Astrocyte (in vitro differentiated cells and primary cell): Measurements from ENCODE around the gene ARSK. TPM values are rescaled to one million over a fixed set of nuclear protein-coding genes. Genes with fewer than 3 reads are reported as not detected.
A peak's percentile ranks its signal among the peaks of the same experiment; 100 is the strongest.

Source experiments
- DNase-seq: peaks from one replicate; pipeline ENCODE4 v3.0.0-alpha.2; 2010; ENCODE audit warnings: low read depth
- FAIRE-seq: peaks from 2 replicates; lab custom pipeline; 2011; peaks lifted over from hg19 to GRCh38; lab: Jason Lieb, UNC
- H2AFZ ChIP-seq: 2 replicates; pipeline ENCODE4 v1.6.0; 2012; ENCODE audit warnings: low read depth, low read length, inconsistent platforms
- H3K27ac ChIP-seq: 2 replicates; pipeline ENCODE4 v1.5.1; 2011; ENCODE audit warnings: low read depth, low read length, inconsistent platforms
- H3K27me3 ChIP-seq: 2 replicates; pipeline ENCODE4 v1.6.0; 2011; ENCODE audit warnings: low read length, inconsistent platforms; ENCODE audit not compliant: insufficient read depth
- H3K36me3 ChIP-seq: 2 replicates; pipeline ENCODE4 v1.5.1; 2011; ENCODE audit warnings: low read length, inconsistent platforms; ENCODE audit not compliant: insufficient read depth
- H3K4me1 ChIP-seq: 2 replicates; pipeline ENCODE4 v1.5.1; 2011; ENCODE audit warnings: low read length, inconsistent platforms; ENCODE audit not compliant: insufficient read depth
- H3K4me2 ChIP-seq: 2 replicates; pipeline ENCODE4 v1.6.0; 2012; ENCODE audit warnings: low read length, inconsistent platforms
- H3K4me3 ChIP-seq: 2 replicates; pipeline ENCODE4 v1.5.1; 2011; ENCODE audit warnings: low read depth, mild to moderate bottlenecking, low read length, inconsistent platforms; ENCODE audit not compliant: insufficient read depth
- H3K79me2 ChIP-seq: 2 replicates; pipeline ENCODE4 v1.6.0; 2012; ENCODE audit warnings: mild to moderate bottlenecking, low read length, inconsistent platforms; ENCODE audit not compliant: insufficient read depth
- H3K9ac ChIP-seq: 2 replicates; pipeline ENCODE4 v1.6.0; 2012; ENCODE audit warnings: mild to moderate bottlenecking, low read length, inconsistent platforms
- H3K9me3 ChIP-seq: 2 replicates; pipeline ENCODE4 v1.5.1; 2012; ENCODE audit warnings: low read depth, mild to moderate bottlenecking, low read length, inconsistent platforms; ENCODE audit not compliant: insufficient read depth
- H4K20me1 ChIP-seq: 2 replicates; pipeline ENCODE4 v1.6.0; 2012; ENCODE audit warnings: low read length, inconsistent platforms; ENCODE audit not compliant: insufficient read depth
- H3K27ac Mint-ChIP-seq: one replicate; pipeline ENCODE4 v1.8.0; 2021; ENCODE audit warnings: mild to moderate bottlenecking, mixed read lengths; ENCODE audit not compliant: unreplicated experiment
- H3K27me3 Mint-ChIP-seq: one replicate; pipeline ENCODE4 v1.8.0; 2021; ENCODE audit warnings: low read depth, mixed read lengths; ENCODE audit not compliant: unreplicated experiment
- H3K36me3 Mint-ChIP-seq: one replicate; pipeline ENCODE4 v1.8.0; 2021; ENCODE audit warnings: low read depth, mixed read lengths; ENCODE audit not compliant: unreplicated experiment
- H3K4me1 Mint-ChIP-seq: one replicate; pipeline ENCODE4 v1.8.0; 2021; ENCODE audit warnings: low read depth, mixed read lengths; ENCODE audit not compliant: unreplicated experiment
- H3K4me3 Mint-ChIP-seq: one replicate; pipeline ENCODE4 v1.8.0; 2021; ENCODE audit warnings: mild to moderate bottlenecking, moderate library complexity, mixed read lengths; ENCODE audit not compliant: unreplicated experiment
- H3K9me3 Mint-ChIP-seq: one replicate; pipeline ENCODE4 v1.8.0; 2021; ENCODE audit warnings: mild to moderate bottlenecking, mixed read lengths; ENCODE audit not compliant: unreplicated experiment
- CTCF ChIP-seq: IDR thresholded peaks from 2 replicates; pipeline ENCODE4 v1.5.1; 2011; ENCODE audit warnings: low read depth, mild to moderate bottlenecking, inconsistent platforms, low read length, moderate library complexity; ENCODE audit not compliant: insufficient read depth
- EZH2 ChIP-seq: IDR thresholded peaks from 2 replicates; pipeline ENCODE4 v1.6.1; 2012; ENCODE audit warnings: mild to moderate bottlenecking, low read length, inconsistent platforms; ENCODE audit not compliant: insufficient read depth
- total RNA-seq: library from RNA; stranded (reverse); gene quantifications from 2 replicates; pipeline ENCODE4 v1.2.1, GENCODE V29; 2021

ARSK gene
- total RNA-seq, 1 donor from 2014 or later: 9.0 TPM

- no peak for TF ChIP-seq EZH2
- no peak for TF ChIP-seq CTCF
- Mint-ChIP-seq H3K27me3 (peaks cover 41% of the 10 kb centered on the region), H3K36me3 (peaks cover 5% of the 10 kb centered on the region), H3K9me3 (peaks cover 6% of the 10 kb centered on the region), H3K4me1 (peaks cover 4% of the 10 kb centered on the region), H3K27ac (no peak overlapping the region), H3K4me3 (no peak overlapping the region)
- H4K20me1 ChIP-seq: no peaks in the 10 kb centered on the region
- H3K27me3 ChIP-seq: peaks cover 4% of the 10 kb centered on the region
- peaks cover 19% of the 10 kb centered on the region for H3K4me1 ChIP-seq
- no peak overlapping the region for H3K9ac ChIP-seq
- no peaks in the 10 kb centered on the region for H3K79me2 ChIP-seq
- no peak overlapping the region for H3K27ac ChIP-seq
- no peak overlapping the region for H2AFZ ChIP-seq
- no peaks in the 10 kb centered on the region for H3K36me3 ChIP-seq
- DNase-seq (peak; percentile 66), FAIRE-seq (peak; percentile 13)
- peak overlapping the region; percentile 64 for H3K4me3 ChIP-seq
- H3K4me2 ChIP-seq: peak overlapping the region; percentile 93
- H3K9me3 ChIP-seq: no peaks in the 10 kb centered on the region
These were observed 64.2 kb downstream of the ARSK start for GRCh38 chr5:95619096-95619495.

- peaks cover 44% of the 10 kb centered on the region for H3K27me3 Mint-ChIP-seq
- TF ChIP-seq CTCF: no peak
- no peak for TF ChIP-seq EZH2
- Histone ChIP-seq H3K79me2 (no peaks in the 10 kb centered on the region), H3K9ac (peak overlapping the region; percentile 62), H3K4me1 (peaks cover 19% of the 10 kb centered on the region), H2AFZ (peak overlapping the region; percentile 96), H3K36me3 (no peaks in the 10 kb centered on the region), H3K4me3 (peak overlapping the region; percentile 64), H3K27ac (no peak overlapping the region), H3K9me3 (no peaks in the 10 kb centered on the region), H4K20me1 (no peaks in the 10 kb centered on the region), H3K27me3 (peaks cover 4% of the 10 kb centered on the region), H3K4me2 (peak overlapping the region; percentile 93)
- H3K9me3 Mint-ChIP-seq: peaks cover 6% of the 10 kb centered on the region
- DNase-seq (no peak), FAIRE-seq (no peak)
- H3K4me1 Mint-ChIP-seq: peaks cover 4% of the 10 kb centered on the region
- H3K36me3 Mint-ChIP-seq: peaks cover 5% of the 10 kb centered on the region
- H3K27ac Mint-ChIP-seq: no peak overlapping the region
- H3K4me3 Mint-ChIP-seq: peak overlapping the region; percentile 80
These were observed 64.7 kb downstream of the ARSK start for GRCh38 chr5:95619514-95620029.
